Measurements from ENCODE around the gene DTNB.

The DTNB gene

DNA sequence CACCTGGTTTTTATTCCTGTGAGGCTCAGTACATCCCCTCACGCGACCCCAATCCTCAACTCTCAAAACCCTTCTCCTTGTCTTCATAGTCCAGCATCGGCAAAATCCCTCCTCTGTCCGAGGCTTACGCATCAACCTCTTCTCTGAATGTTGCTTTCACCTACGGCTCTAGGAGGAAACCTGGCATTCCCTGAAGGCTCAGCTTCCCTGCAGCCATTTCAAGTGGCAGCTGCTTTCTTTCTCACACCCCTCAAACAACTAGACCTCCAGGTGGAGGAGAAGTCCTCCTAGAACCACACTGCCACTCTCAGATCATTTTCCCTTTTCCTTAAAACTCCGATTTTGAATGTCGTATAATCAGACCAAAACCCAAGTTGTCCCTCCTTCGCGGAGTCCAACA is 114.2 kb downstream of the DTNB start:
- TF ChIP-seq NFIC (IDR thresholded peaks at IDR 0.05) (no peak), EGR1 (IDR thresholded peaks at IDR 0.05) (no peak), FOXM1 (IDR thresholded peaks at IDR 0.05; ENCODE audit: borderline replicate concordance, low read depth) (no peak), YY1 (IDR thresholded peaks at IDR 0.05; ENCODE audit: low read depth) (no peak), TEAD4 (IDR thresholded peaks at IDR 0.05) (no peak), TAF1 (IDR thresholded peaks at IDR 0.05; ENCODE audit: low read depth) (no peak), EP300 (IDR thresholded peaks at IDR 0.05; ENCODE audit: borderline replicate concordance) (no peak)
- TF ChIP-seq, protein P1, sequence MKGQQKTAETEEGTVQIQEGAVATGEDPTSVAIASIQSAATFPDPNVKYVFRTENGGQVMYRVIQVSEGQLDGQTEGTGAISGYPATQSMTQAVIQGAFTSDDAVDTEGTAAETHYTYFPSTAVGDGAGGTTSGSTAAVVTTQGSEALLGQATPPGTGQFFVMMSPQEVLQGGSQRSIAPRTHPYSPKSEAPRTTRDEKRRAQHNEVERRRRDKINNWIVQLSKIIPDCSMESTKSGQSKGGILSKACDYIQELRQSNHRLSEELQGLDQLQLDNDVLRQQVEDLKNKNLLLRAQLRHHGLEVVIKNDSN (IDR thresholded peaks at IDR 0.05), result no peak
- TF ChIP-seq, protein P2, sequence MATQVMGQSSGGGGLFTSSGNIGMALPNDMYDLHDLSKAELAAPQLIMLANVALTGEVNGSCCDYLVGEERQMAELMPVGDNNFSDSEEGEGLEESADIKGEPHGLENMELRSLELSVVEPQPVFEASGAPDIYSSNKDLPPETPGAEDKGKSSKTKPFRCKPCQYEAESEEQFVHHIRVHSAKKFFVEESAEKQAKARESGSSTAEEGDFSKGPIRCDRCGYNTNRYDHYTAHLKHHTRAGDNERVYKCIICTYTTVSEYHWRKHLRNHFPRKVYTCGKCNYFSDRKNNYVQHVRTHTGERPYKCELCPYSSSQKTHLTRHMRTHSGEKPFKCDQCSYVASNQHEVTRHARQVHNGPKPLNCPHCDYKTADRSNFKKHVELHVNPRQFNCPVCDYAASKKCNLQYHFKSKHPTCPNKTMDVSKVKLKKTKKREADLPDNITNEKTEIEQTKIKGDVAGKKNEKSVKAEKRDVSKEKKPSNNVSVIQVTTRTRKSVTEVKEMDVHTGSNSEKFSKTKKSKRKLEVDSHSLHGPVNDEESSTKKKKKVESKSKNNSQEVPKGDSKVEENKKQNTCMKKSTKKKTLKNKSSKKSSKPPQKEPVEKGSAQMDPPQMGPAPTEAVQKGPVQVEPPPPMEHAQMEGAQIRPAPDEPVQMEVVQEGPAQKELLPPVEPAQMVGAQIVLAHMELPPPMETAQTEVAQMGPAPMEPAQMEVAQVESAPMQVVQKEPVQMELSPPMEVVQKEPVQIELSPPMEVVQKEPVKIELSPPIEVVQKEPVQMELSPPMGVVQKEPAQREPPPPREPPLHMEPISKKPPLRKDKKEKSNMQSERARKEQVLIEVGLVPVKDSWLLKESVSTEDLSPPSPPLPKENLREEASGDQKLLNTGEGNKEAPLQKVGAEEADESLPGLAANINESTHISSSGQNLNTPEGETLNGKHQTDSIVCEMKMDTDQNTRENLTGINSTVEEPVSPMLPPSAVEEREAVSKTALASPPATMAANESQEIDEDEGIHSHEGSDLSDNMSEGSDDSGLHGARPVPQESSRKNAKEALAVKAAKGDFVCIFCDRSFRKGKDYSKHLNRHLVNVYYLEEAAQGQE (IDR thresholded peaks at IDR 0.05; ENCODE audit: low read depth), result no peak

DNA sequence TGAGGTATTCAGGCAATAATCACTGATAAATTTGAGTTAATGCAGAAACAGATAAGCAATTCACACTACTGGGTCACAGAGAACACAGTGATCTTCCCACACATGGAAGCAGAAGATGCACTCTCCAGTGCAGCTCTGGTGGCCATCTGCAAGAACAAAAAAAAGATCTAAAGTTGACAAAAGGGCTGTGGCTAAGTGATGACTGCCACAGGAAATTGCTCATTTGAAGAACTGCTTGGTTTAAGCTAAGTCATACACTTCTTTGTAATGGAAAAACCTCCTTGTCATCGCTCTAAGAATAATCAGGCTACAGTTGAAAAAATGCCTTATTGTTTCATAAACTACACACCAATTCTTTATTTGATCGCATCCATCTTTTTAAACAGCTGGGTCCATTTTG is 115.1 kb downstream of the DTNB start:
- TF ChIP-seq EP300 (IDR thresholded peaks at IDR 0.05; ENCODE audit: borderline replicate concordance), result no peak
- no peak for TF ChIP-seq ZBTB7A (IDR thresholded peaks at IDR 0.05; ENCODE audit: low read depth)
- TF ChIP-seq, protein P1 (IDR thresholded peaks at IDR 0.05), result no peak
- TF ChIP-seq CREB1 (IDR thresholded peaks at IDR 0.05; ENCODE audit: low read depth), result no peak
- TF ChIP-seq, protein P2 (IDR thresholded peaks at IDR 0.05; ENCODE audit: low read depth), result no peak
- no peak for TF ChIP-seq FOXM1 (IDR thresholded peaks at IDR 0.05; ENCODE audit: borderline replicate concordance, low read depth)
- TF ChIP-seq, protein P3, sequence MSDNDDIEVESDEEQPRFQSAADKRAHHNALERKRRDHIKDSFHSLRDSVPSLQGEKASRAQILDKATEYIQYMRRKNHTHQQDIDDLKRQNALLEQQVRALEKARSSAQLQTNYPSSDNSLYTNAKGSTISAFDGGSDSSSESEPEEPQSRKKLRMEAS (IDR thresholded peaks at IDR 0.05), result no peak
- TF ChIP-seq NFIC (IDR thresholded peaks at IDR 0.05), result no peak
- TF ChIP-seq YY1 (IDR thresholded peaks at IDR 0.05; ENCODE audit: low read depth), result no peak
- no peak for TF ChIP-seq TCF12 (IDR thresholded peaks at IDR 0.05; ENCODE audit: low read depth)
- no peak for TF ChIP-seq TAF1 (IDR thresholded peaks at IDR 0.05; ENCODE audit: low read depth)
- TF ChIP-seq RAD21 (IDR thresholded peaks at IDR 0.05; ENCODE audit: low read depth), result no peak
- TF ChIP-seq EGR1 (IDR thresholded peaks at IDR 0.05), result no peak

DNA sequence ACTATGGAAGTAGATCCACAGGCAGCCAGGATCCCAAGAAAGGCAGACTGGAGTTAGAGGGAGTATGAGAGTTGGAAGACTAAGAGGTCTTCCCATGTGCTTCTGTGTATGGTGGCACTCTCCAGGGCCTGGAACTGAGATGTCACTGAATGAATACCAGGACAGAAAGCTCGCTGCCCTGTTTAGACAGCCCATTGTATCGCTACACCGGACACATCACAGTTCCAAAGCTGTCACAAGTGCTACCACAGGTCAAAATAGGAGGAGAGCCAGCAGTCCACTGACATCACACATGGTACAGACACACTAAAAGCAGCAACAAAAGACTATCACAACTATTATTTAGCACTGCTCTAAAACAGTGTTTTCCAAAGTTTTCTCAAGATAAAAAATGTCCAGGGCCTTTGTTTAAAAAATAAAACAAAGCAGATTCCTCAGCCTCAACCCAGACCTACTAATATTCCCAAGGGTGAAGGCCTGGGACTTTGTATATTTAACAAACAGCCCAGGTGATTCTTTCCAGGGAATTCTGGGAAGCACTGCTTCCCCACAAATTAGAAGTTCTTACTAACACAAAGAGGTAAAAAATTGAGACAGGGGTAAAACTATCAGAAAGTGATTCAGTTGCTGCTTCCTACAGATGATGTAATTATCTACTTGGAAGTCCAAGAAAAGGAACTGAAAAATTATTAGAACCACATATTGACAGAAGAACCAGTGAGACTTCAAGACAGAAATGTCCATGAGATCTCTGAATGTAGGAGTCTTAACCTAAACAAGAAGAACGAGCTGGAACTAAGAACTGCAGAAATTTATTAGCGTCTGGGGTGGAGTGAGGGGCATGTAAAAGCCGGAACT is 116.0 kb downstream of the DTNB start:
- TF ChIP-seq, protein P3 (IDR thresholded peaks at IDR 0.05), result no peak
- TF ChIP-seq EP300 (IDR thresholded peaks at IDR 0.05; ENCODE audit: borderline replicate concordance), result no peak
- TF ChIP-seq YY1 (IDR thresholded peaks at IDR 0.05; ENCODE audit: low read depth), result no peak
- no peak for TF ChIP-seq RAD21 (IDR thresholded peaks at IDR 0.05; ENCODE audit: low read depth)
- no peak for TF ChIP-seq TEAD4 (IDR thresholded peaks at IDR 0.05)
- no peak for TF ChIP-seq ZBTB7A (IDR thresholded peaks at IDR 0.05; ENCODE audit: low read depth)
- TF ChIP-seq TAF1 (IDR thresholded peaks at IDR 0.05; ENCODE audit: low read depth), result no peak
- TF ChIP-seq FOXM1 (IDR thresholded peaks at IDR 0.05; ENCODE audit: borderline replicate concordance, low read depth), result no peak
- TF ChIP-seq NFIC (IDR thresholded peaks at IDR 0.05), result no peak

DNA sequence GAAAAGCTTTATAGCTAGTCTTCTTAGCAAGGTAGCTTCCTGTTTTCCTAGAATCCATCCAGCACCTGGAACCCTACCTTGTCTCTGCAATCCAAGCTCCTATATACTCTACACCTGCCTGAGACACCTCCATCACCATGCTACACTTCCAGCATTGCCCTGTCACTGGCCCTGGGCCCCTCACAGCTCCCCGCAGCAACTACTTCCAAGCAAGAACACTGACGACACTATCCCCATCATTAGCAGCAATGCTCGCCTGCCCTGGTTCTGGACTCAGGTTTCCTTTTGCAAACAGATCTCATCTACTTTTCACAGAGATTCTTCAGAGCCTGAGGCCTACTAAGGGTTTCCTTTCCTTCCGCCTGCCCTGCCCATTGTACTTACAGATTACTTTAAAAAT is 121.1 kb downstream of the DTNB start:
- TF ChIP-seq, protein P3 (IDR thresholded peaks at IDR 0.05), result no peak
- TF ChIP-seq CREB1 (IDR thresholded peaks at IDR 0.05; ENCODE audit: low read depth) (no peak), TCF12 (IDR thresholded peaks at IDR 0.05; ENCODE audit: low read depth) (no peak), FOXM1 (IDR thresholded peaks at IDR 0.05; ENCODE audit: borderline replicate concordance, low read depth) (no peak)
- TF ChIP-seq, protein P2 (IDR thresholded peaks at IDR 0.05; ENCODE audit: low read depth), result no peak
